Gastrocnemius medialis (tissue), 4 donors: Measurements from ENCODE around the gene ZNF70. TPM values are rescaled to one million over a fixed set of nuclear protein-coding genes. Genes with fewer than 3 reads are reported as not detected.

Experiments
- ATAC-seq, 2 donors: fragments of 150-250 bp; one replicate each; pipeline ENCODE4 v1.9.1; 2016
- DNase-seq, 2 donors: peaks; one replicate each; pipeline ENCODE4 v3.0.0-alpha.2; 2019
- H3K27ac ChIP-seq, 4 donors: fragments of 200-600 bp; sonication (generic); 1 replicate in 1 of 4; 2 replicates in 3 of 4; pipeline ENCODE4 v1.5.1; 2016 to 2018; ENCODE audit warnings: mild to moderate bottlenecking in 2 of 4, moderate library complexity in 1 of 4
- H3K27me3 ChIP-seq, 3 donors: fragments of 200-600 bp; sonication (generic) in 2 of 3; 1 replicate in 1 of 3; 2 replicates in 2 of 3; pipeline versions ENCODE4 v1.5.1 to v1.6.0; 2016 to 2019; ENCODE audit warnings: mild to moderate bottlenecking in 1 of 3, moderate library complexity in 1 of 3
- H3K36me3 ChIP-seq, 2 donors: fragments of 200-600 bp; sonication (generic) in 1 of 2; one replicate each; pipeline ENCODE4 v1.5.1; 2017 to 2018
- H3K4me1 ChIP-seq, 2 donors: fragments of 200-600 bp; sonication (generic) in 1 of 2; one replicate each; pipeline ENCODE4 v1.5.1; 2016 to 2017; ENCODE audit warnings: mild to moderate bottlenecking in 2 of 2
- H3K4me3 ChIP-seq, 4 donors: fragments of 200-600 bp; sonication (generic) in 3 of 4; 1 replicate in 1 of 4; 2 replicates in 3 of 4; pipeline ENCODE4 v1.5.1; 2016 to 2019; ENCODE audit warnings: mild to moderate bottlenecking in 2 of 4
- H3K9me3 ChIP-seq, 3 donors: fragments of 200-600 bp; sonication (generic) in 2 of 3; 1 replicate in 1 of 3; 2 replicates in 2 of 3; pipeline ENCODE4 v1.5.1; 2016 to 2019
- POLR2A ChIP-seq, 2 donors: fragments of 450-650 bp; IDR thresholded peaks; one replicate each; pipeline ENCODE4 v1.6.1; 2017; ENCODE audit warnings: antibody characterized with exemption in 2 of 2, mild to moderate bottlenecking in 2 of 2, moderate library complexity in 2 of 2
- in situ Hi-C, 4 donors: fragments of 200-750 bp; cut with MboI; loops; one replicate each; pipeline versions ENCODE4 v1.15.0 to v1.8.0; 2017; ENCODE audit warnings: low sequenced_read_pairs in 4 of 4
- intact Hi-C: fragments of 100-400 bp; cut with DNase I; formaldehyde crosslinking; loops from one replicate; pipeline ENCODE4 v1.15.1; 2023; ENCODE audit warnings: low total_unique reads
- total RNA-seq, 4 donors: library from RNA; depleted of rRNA; stranded (reverse); fragments of >200 nt; gene quantifications; one replicate each; pipeline versions ENCODE4 v1.1.0 to v1.2.3, GENCODE V29; 2016
- TF ChIP-seq, protein P1 (sequence below), 5 experiments: fragments of 450-650 bp in 3 of 5; fragments of 200-600 bp in 2 of 5; sonication (generic) in 2 of 5; IDR thresholded peaks in 4 of 5; conservative IDR thresholded peaks in 1 of 5; 1 replicate in 4 of 5; 2 replicates in 1 of 5; pipeline ENCODE4 v1.5.1; 2016 to 2019; ENCODE audit warnings: antibody characterized with exemption in 5 of 5, mild to moderate bottlenecking in 3 of 5, moderate library complexity in 3 of 5

Gene ZNF70
- total RNA-seq, 4 donors from 2014 or later, result 3.1 to 6.3 (median 4.2) TPM

DNA sequence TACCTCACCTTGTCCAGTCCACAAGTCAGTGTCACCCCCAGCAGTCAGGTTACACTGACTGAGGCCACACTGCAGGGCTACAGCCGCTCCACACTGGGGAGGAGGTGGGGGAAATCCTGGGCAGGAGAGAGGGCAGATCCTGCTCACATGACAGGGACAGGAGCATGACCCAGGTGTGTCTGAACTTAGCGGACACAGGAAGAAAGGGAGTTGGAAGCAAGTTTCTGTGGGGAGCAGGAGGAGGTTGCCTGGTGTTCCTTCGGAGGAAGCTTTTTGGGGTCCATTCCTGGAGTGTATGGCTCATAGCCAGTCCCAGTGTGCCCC, 27.6 kb upstream of the ZNF70 start:
- Histone ChIP-seq H3K27me3 (no peaks in the 10 kb centered on the region), H3K4me3 (no peak overlapping the region), H3K36me3 (no peaks in the 10 kb centered on the region), H3K9me3 (no peaks in the 10 kb centered on the region), H3K4me1 (no peaks in the 10 kb centered on the region), H3K27ac (no peak overlapping the region)
- DNase-seq (no peak), ATAC-seq (no peak)
- TF ChIP-seq, protein P1, sequence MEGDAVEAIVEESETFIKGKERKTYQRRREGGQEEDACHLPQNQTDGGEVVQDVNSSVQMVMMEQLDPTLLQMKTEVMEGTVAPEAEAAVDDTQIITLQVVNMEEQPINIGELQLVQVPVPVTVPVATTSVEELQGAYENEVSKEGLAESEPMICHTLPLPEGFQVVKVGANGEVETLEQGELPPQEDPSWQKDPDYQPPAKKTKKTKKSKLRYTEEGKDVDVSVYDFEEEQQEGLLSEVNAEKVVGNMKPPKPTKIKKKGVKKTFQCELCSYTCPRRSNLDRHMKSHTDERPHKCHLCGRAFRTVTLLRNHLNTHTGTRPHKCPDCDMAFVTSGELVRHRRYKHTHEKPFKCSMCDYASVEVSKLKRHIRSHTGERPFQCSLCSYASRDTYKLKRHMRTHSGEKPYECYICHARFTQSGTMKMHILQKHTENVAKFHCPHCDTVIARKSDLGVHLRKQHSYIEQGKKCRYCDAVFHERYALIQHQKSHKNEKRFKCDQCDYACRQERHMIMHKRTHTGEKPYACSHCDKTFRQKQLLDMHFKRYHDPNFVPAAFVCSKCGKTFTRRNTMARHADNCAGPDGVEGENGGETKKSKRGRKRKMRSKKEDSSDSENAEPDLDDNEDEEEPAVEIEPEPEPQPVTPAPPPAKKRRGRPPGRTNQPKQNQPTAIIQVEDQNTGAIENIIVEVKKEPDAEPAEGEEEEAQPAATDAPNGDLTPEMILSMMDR (IDR thresholded peaks at IDR 0.05 in 4 of 5, conservative IDR thresholded peaks at IDR 0.05 in 1 of 5), result no peak
- TF ChIP-seq POLR2A (IDR thresholded peaks at IDR 0.05), result no peak
- intact Hi-C loops (no loop called here), in situ Hi-C loops (loop anchor here in 1 of 4 donors (10.0 kb wide), 1 partner anchor 66 kb away; no protein-coding TSS in a partner anchor)

DNA sequence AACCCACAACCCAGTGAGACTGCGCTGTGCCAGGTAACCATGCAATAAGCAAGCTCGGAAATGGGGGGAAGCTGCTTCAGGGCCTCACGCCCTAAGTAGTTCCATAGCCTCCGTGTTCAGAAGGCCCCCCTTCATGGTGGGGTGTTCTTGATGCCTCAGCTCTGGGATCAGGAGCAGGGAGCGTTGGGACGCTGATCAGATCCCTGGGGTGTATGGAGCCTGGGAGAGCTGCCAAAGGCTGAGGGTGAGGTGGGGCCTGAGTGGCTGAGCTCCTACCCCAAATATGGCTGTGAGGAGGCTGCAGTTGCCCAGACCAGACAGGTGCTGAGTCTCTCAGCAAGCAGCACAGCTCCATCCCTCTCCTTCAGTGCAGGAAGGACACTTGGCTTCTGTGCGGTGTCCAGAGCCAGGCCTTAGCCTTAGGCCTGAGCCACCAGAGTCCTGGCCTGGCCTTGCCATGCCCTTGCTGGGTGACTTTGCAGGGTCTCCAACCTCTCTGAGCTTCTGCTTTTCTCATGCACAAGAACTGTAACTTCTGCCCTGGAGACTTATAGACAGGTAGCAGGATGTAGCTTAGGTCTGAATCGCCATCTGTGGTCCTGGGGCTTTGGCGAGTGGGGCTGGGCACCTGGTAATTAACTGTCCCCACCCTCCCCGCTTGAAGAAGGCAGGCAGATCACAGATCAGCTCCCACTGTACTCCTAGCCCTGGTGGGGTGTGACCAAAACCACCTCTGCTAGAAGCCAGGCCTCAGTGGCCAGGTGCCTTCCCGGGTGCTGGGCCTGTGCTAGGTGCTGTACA, 27.1 kb upstream of the ZNF70 start:
- Histone ChIP-seq H3K4me3 (no peak overlapping the region), H3K36me3 (no peaks in the 10 kb centered on the region), H3K4me1 (peaks cover 0 to 5% of the 10 kb centered on the region in 2 donors), H3K27ac (no peak overlapping the region), H3K27me3 (no peaks in the 10 kb centered on the region), H3K9me3 (no peaks in the 10 kb centered on the region)
- no peak for TF ChIP-seq POLR2A (IDR thresholded peaks at IDR 0.05)
- TF ChIP-seq, protein P1 (IDR thresholded peaks at IDR 0.05 in 4 of 5, conservative IDR thresholded peaks at IDR 0.05 in 1 of 5), result no peak
- ATAC-seq (no peak), DNase-seq (no peak)
- in situ Hi-C loops, result loop anchor here in 1 of 4 donors (10.0 kb wide), 1 partner anchor 67 kb away; no protein-coding TSS in a partner anchor
- intact Hi-C loops, result no loop called here

DNA sequence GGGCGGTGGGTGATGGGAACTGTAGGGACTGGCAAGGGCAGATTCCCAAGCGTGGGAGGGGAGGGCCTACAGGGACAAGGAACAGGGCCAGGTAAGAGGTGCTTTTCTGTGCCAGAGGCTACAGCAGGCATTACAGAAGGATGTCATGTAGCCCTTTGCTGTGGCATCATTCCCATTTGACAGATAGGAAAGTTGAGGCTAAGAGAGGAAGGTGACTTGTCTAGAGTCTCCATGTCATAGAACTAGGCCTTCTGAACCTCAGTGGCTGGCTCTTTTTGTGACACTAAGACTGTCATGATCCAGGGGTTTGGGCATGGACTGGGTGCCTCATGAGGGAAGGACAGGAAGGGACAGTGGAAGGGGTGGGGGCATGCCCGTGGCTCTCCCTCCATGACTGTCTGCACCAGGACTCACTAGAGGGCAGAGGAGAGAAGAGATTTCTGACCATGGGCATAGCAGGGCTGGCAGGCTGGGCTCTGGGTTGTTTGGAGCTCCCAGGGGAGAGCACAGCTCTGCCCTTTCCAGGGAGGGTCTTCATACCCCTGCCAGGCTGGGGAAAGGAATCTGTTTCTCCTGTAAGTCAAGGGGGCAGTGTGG, 25.0 kb upstream of the ZNF70 start:
- Histone ChIP-seq H3K4me1 (peaks cover 2 to 10% of the 10 kb centered on the region in 2 donors), H3K9me3 (no peaks in the 10 kb centered on the region), H3K27me3 (no peaks in the 10 kb centered on the region), H3K27ac (no peak overlapping the region), H3K4me3 (no peak overlapping the region), H3K36me3 (no peaks in the 10 kb centered on the region)
- ATAC-seq (no peak), DNase-seq (no peak)
- no peak for TF ChIP-seq POLR2A (IDR thresholded peaks at IDR 0.05)
- TF ChIP-seq, protein P1 (IDR thresholded peaks at IDR 0.05 in 4 of 5, conservative IDR thresholded peaks at IDR 0.05 in 1 of 5), result no peak
- in situ Hi-C loops, result loop anchor here in 1 of 4 donors (10.0 kb wide), 1 partner anchor 69 kb away; no protein-coding TSS in a partner anchor
- intact Hi-C loops, result no loop called here

DNA sequence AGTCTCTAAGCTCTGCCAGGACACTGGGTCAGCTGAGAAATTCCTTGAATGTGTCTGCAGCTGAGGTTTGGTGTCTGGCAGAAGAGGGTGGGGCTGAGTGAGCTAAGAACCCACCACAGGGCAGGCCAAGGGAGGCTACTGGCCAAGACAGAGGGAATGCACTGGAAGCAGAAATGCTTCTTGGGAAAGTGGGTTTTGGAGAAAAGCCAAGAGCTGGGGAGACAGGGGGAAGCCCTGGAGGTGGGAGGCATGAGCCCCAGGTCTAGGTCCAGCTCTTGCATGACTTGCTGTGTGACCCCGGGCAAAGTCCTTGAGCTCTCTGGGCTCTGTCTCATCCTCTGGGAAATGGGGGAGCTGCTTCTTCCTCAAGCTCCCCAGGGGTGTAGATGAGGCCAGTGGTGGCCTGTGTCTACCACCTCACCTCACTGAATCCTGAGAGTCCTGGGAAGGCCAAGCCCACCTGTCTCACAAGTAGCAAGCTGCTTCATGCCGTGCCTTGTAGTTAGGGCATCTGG, 24.1 kb upstream of the ZNF70 start:
- Histone ChIP-seq H3K36me3 (no peaks in the 10 kb centered on the region), H3K9me3 (no peaks in the 10 kb centered on the region), H3K4me3 (no peak overlapping the region), H3K27me3 (no peaks in the 10 kb centered on the region), H3K4me1 (peaks cover 2 to 10% of the 10 kb centered on the region in 2 donors), H3K27ac (no peak overlapping the region)
- in situ Hi-C loops, result loop anchor here in 3 of 4 donors (5.0 to 10.0 kb wide), 3 partner anchors 70 to 77 kb away; no protein-coding TSS in a partner anchor
- intact Hi-C loops, result no loop called here
- DNase-seq (no peak), ATAC-seq (no peak)
- TF ChIP-seq, protein P1 (IDR thresholded peaks at IDR 0.05 in 4 of 5, conservative IDR thresholded peaks at IDR 0.05 in 1 of 5), result no peak
- no peak for TF ChIP-seq POLR2A (IDR thresholded peaks at IDR 0.05)
